Measurements from ENCODE around the gene UBFD1. TPM values are rescaled to one million over a fixed set of nuclear protein-coding genes. Genes with fewer than 3 reads are reported as not detected.
A peak's percentile ranks its signal among the peaks of the same experiment; 100 is the strongest.
"Not testable (repeated sequence)": the region's sequence is repeated elsewhere in the genome, so short reads cannot be mapped to it uniquely, and the experiment has no call there.

The UBFD1 gene
- total RNA-seq, result 31.9 TPM

- peak; percentile 99 for DNase-seq
Measured at GRCh38 chr16:23556881-23557778, at the start of gene UBFD1, which contains the start of gene EARS2. Gene UBFD1 (plus strand): TSS chr16:23557727. CDS start chr16:23557743, 16 bp downstream. Gene EARS2 (minus strand): TSS chr16:23557350. CDS start chr16:23557343, 7 bp downstream.

GRCh38 chr16:23508589-23509440 is 48.7 kb upstream of the UBFD1 start:
- peak; percentile 44 for DNase-seq

GRCh38 chr16:23509441-23509754 is 48.1 kb upstream of the UBFD1 start:
- no peak for DNase-seq

GRCh38 chr16:23509782-23510163 is 47.8 kb upstream of the UBFD1 start:
- DNase-seq, result peak; percentile 3

GRCh38 chr16:23510164-23510914 is 47.2 kb upstream of the UBFD1 start, which contains the start of gene GGA2:
Gene GGA2 (minus strand): TSS chr16:23510494. CDS start chr16:23510411, 83 bp downstream.
- peak; percentile 82 for DNase-seq

- DNase-seq, result not testable (repeated sequence)
Measured at GRCh38 chr16:23510915-23511270, 46.6 kb upstream of the UBFD1 start.

- DNase-seq, result no peak
Measured at GRCh38 chr16:23511731-23512130, 45.8 kb upstream of the UBFD1 start.

GRCh38 chr16:23512168-23512695 is 45.3 kb upstream of the UBFD1 start:
- no peak for DNase-seq

GRCh38 chr16:23514381-23515152 is 43.0 kb upstream of the UBFD1 start:
- DNase-seq, result no peak

GRCh38 chr16:23515881-23516280 is 41.6 kb upstream of the UBFD1 start:
- no peak for DNase-seq

- DNase-seq, result no peak
Measured at GRCh38 chr16:23516366-23517137, 41.0 kb upstream of the UBFD1 start.

- no peak for DNase-seq
Measured at GRCh38 chr16:23518435-23518891, 39.1 kb upstream of the UBFD1 start.

- no peak for DNase-seq
Measured at GRCh38 chr16:23519282-23519681, 38.2 kb upstream of the UBFD1 start.

GRCh38 chr16:23520500-23520899 is 37.0 kb upstream of the UBFD1 start:
- DNase-seq, result no peak

- DNase-seq, result no peak
Measured at GRCh38 chr16:23521037-23521743, 36.3 kb upstream of the UBFD1 start.

GRCh38 chr16:23521965-23522364 is 35.6 kb upstream of the UBFD1 start:
- no peak for DNase-seq

GRCh38 chr16:23523321-23523720 is 34.2 kb upstream of the UBFD1 start:
- no peak for DNase-seq

GRCh38 chr16:23523876-23524385 is 33.6 kb upstream of the UBFD1 start:
- DNase-seq, result no peak

GRCh38 chr16:23524886-23525285 is 32.6 kb upstream of the UBFD1 start:
- no peak for DNase-seq

Measured in skin of body (tissue), 2 donors.